Smooth muscle cell (in vitro differentiated cells): ENCODE results near the gene KSR2. TPM values are rescaled to one million over a fixed set of nuclear protein-coding genes. Genes with fewer than 3 reads are reported as not detected.

Experiments
- DNase-seq: peaks from one replicate; lab custom pipeline; 2025; ENCODE audit not compliant: unreplicated experiment; lab: John Stamatoyannopoulos, UW
- H2AFZ ChIP-seq: fragments of 200-600 bp; sonication (generic); 2 replicates; pipeline ENCODE4 v1.6.0; 2016; ENCODE audit warnings: antibody characterized with exemption, low read depth, mild to moderate bottlenecking
- H3F3A ChIP-seq: fragments of 200-600 bp; sonication (generic); 2 replicates; pipeline ENCODE4 v1.6.0; 2017; ENCODE audit warnings: antibody characterized with exemption, low read depth
- H3K27ac ChIP-seq: fragments of 200-600 bp; sonication (generic); 2 replicates; pipeline ENCODE4 v1.5.1; 2016; ENCODE audit warnings: low read depth, mild to moderate bottlenecking
- H3K27me3 ChIP-seq: fragments of 200-600 bp; sonication (generic); 2 replicates; pipeline ENCODE4 v1.6.1; 2016; ENCODE audit warnings: low read depth, mild to moderate bottlenecking
- H3K36me3 ChIP-seq: fragments of 200-600 bp; sonication (generic); 2 replicates; pipeline ENCODE4 v1.5.1; 2016; ENCODE audit warnings: low read depth
- H3K4me1 ChIP-seq: fragments of 200-600 bp; sonication (generic); 2 replicates; pipeline ENCODE4 v1.5.1; 2016; ENCODE audit warnings: low read depth
- H3K4me2 ChIP-seq: fragments of 200-600 bp; sonication (generic); 2 replicates; pipeline ENCODE4 v1.6.0; 2016; ENCODE audit warnings: mild to moderate bottlenecking
- H3K4me3 ChIP-seq: fragments of 200-600 bp; sonication (generic); 2 replicates; pipeline ENCODE4 v1.5.1; 2016; ENCODE audit warnings: mild to moderate bottlenecking
- H3K79me2 ChIP-seq: fragments of 200-600 bp; sonication (generic); 2 replicates; pipeline ENCODE4 v1.6.0; 2016; ENCODE audit warnings: low read depth, mild to moderate bottlenecking
- H3K9ac ChIP-seq: fragments of 200-600 bp; sonication (generic); 2 replicates; pipeline ENCODE4 v1.6.0; 2016; ENCODE audit warnings: low read depth
- H3K9me3 ChIP-seq: fragments of 200-600 bp; sonication (generic); replicated peaks from 2 replicates; pipeline ENCODE4 v1.5.1; 2016; ENCODE audit warnings: low read depth
- H4K20me1 ChIP-seq: fragments of 200-600 bp; sonication (generic); 2 replicates; pipeline ENCODE4 v1.6.0; 2016; ENCODE audit warnings: low read depth
- WGBS: methylation state at CpG from one replicate; pipeline ENCODE4 v1.1.7; 2016; ENCODE audit warnings: low lambda C conversion rate; 5-methylcytosine and 5-hydroxymethylcytosine counted together
- polyA plus RNA-seq: library from polyadenylated mRNA; unstranded; fragments of >200 nt; fragmentation: Nextera tagmentation; extraction: Ambion mirVana; gene quantifications from 2 replicates; pipeline ENCODE4 v1.2.1, GENCODE V29; 2016
- total RNA-seq: library from RNA; depleted of rRNA; stranded (reverse); fragments of >200 nt; gene quantifications from 2 replicates; pipeline ENCODE4 v1.2.3, GENCODE V29; 2014
- TF ChIP-seq, protein P1 (sequence below): fragments of 200-600 bp; sonication (generic); IDR thresholded peaks from 2 replicates; pipeline ENCODE4 v1.5.1; 2017; ENCODE audit warnings: borderline replicate concordance, mild to moderate bottlenecking, antibody characterized with exemption; ENCODE audit not compliant: insufficient read depth, poor library complexity, severe bottlenecking

The KSR2 gene
- total and polyA plus RNA-seq, 2 experiments from 2014 or later: 0.04 TPM; not detected in 1

DNA sequence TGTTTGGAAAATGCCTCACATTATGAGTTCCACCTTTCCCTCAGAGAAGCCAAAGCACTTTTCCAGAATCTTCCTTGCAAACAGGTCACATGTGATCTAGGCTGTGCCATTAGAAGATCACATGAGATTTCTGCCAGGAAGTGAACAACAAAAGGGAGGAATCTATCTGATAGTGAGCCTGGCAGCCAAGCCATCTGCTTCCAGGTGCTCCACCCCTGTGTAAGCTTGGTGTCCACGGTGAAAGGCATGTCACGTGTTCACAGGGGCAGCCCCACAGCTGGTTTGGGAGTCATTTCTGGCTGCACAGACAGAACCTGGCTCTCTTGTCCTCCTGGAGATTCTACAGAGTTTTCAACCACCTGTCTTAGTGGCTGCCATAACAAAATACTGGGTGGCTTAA lies 3.5 kb upstream of the KSR2 start:
- peaks cover 4% of the 10 kb centered on the region for H3K4me1 ChIP-seq
- H3K4me2 ChIP-seq: no peak overlapping the region
- no peak overlapping the region for H3K9ac ChIP-seq
- no peaks in the 10 kb centered on the region for H3K79me2 ChIP-seq
- WGBS: 72% methylated on average over 2 of the region's 2 CpGs
- peaks cover 32% of the 10 kb centered on the region for H3K27me3 ChIP-seq
- no peak overlapping the region for H3K4me3 ChIP-seq
- TF ChIP-seq, protein P1, sequence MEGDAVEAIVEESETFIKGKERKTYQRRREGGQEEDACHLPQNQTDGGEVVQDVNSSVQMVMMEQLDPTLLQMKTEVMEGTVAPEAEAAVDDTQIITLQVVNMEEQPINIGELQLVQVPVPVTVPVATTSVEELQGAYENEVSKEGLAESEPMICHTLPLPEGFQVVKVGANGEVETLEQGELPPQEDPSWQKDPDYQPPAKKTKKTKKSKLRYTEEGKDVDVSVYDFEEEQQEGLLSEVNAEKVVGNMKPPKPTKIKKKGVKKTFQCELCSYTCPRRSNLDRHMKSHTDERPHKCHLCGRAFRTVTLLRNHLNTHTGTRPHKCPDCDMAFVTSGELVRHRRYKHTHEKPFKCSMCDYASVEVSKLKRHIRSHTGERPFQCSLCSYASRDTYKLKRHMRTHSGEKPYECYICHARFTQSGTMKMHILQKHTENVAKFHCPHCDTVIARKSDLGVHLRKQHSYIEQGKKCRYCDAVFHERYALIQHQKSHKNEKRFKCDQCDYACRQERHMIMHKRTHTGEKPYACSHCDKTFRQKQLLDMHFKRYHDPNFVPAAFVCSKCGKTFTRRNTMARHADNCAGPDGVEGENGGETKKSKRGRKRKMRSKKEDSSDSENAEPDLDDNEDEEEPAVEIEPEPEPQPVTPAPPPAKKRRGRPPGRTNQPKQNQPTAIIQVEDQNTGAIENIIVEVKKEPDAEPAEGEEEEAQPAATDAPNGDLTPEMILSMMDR: no peak
- no peak overlapping the region for H3K27ac ChIP-seq
- no peaks in the 10 kb centered on the region for H3F3A ChIP-seq
- H2AFZ ChIP-seq: no peak overlapping the region
- H4K20me1 ChIP-seq: no peaks in the 10 kb centered on the region
- H3K36me3 ChIP-seq: no peaks in the 10 kb centered on the region
- H3K9me3 ChIP-seq: no peaks in the 10 kb centered on the region
- no peak for DNase-seq

DNA sequence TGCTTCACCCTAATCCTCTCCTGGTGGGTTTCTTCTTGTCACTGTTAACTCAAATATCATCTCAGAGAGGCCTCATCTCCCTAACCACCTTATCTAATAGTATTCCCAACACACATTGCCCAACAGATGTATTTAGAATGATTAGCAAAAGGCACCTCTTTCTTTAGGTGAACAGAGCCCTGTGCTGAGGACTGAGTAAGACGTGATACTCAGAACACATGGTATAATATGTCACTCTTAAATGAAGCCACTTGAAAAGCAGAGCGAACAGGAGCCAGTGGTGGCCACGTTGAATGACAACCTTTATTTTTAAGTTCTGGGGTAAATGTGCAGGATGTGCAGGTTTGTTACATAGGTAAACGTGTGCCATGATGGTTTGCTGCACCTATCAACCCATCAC lies 1.5 kb upstream of the KSR2 start:
- no peak overlapping the region for H2AFZ ChIP-seq
- no peak for DNase-seq
- H3K36me3 ChIP-seq: no peaks in the 10 kb centered on the region
- no peak overlapping the region for H3K27ac ChIP-seq
- H4K20me1 ChIP-seq: no peaks in the 10 kb centered on the region
- no peak overlapping the region for H3K4me2 ChIP-seq
- no peaks in the 10 kb centered on the region for H3K79me2 ChIP-seq
- H3F3A ChIP-seq: no peaks in the 10 kb centered on the region
- no peak overlapping the region for H3K9ac ChIP-seq
- TF ChIP-seq, protein P1: no peak
- 89% methylated on average over 4 of the region's 4 CpGs for WGBS
- peaks cover 51% of the 10 kb centered on the region for H3K27me3 ChIP-seq
- peaks cover 4% of the 10 kb centered on the region for H3K4me1 ChIP-seq
- H3K4me3 ChIP-seq: no peak overlapping the region
- no peaks in the 10 kb centered on the region for H3K9me3 ChIP-seq

DNA sequence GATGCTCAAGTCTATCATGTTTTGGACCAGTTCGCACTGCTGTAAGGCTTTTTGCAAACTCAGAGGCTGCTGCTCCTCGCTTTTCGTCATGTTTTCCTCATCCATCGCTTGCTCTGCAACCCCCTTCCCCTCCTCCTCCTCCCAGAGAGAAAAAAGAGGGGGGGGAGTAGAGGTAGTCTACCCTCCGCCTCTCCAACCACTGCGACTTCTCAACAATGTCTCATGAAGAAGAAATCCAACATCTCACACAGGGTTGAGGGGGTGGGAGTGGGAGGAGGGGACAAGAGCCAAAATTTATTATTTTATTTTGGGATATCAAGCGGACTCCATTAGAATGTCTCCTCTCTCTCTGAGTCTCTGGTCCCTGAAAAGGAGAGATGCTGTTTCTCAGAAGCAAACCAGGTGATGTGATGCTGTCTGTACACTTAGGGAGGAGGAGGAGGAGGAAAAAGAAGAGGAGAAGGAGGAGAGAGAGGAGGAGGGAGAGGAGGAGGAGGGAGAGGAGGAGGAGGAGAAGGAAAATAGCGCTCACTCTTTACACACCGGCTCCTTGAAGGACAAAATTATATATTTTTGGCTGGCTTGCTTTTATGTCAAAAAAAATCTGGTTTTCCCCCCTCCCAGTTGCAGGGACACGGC lies 520 bp downstream of the KSR2 start:
- Histone ChIP-seq H3K4me1 (peaks cover 4% of the 10 kb centered on the region), H3K27me3 (peaks cover 59% of the 10 kb centered on the region), H3F3A (no peaks in the 10 kb centered on the region), H4K20me1 (no peaks in the 10 kb centered on the region), H3K9me3 (no peaks in the 10 kb centered on the region), H3K36me3 (no peaks in the 10 kb centered on the region), H3K79me2 (no peaks in the 10 kb centered on the region), H2AFZ (peak overlapping the region; percentile 72), H3K4me2 (peak overlapping the region; percentile 92), H3K9ac (no peak overlapping the region), H3K4me3 (peak overlapping the region; percentile 58), H3K27ac (no peak overlapping the region)
- DNase-seq: no peak
- TF ChIP-seq, protein P1: no peak
- WGBS: 4% methylated on average over 10 of the region's 10 CpGs

DNA sequence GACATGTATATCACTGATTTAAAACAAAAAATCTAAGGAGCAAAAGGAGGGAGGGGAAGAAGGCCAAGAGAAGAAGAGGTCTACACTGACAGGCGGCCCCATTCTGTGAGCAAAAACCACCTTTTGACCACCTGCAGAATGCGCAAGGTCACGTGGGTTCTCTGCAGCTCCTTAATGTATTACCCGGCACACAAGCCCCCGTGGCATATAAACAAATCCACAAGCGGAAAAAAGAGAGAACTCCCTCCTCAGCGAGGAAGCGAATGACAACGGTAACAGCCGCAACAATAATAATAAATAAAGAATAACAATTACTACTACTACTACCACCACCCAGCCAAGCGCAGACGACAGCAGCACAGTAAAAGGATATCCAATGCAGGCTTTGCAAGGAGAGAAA lies 1.3 kb downstream of the KSR2 start:
- H3K27ac ChIP-seq: no peak overlapping the region
- no peaks in the 10 kb centered on the region for H3K9me3 ChIP-seq
- TF ChIP-seq, protein P1: no peak
- no peak for DNase-seq
- no peaks in the 10 kb centered on the region for H4K20me1 ChIP-seq
- no peak overlapping the region for H3K4me2 ChIP-seq
- no peak overlapping the region for H3K4me3 ChIP-seq
- no peaks in the 10 kb centered on the region for H3K36me3 ChIP-seq
- H3F3A ChIP-seq: no peaks in the 10 kb centered on the region
- H3K4me1 ChIP-seq: peaks cover 4% of the 10 kb centered on the region
- no peak overlapping the region for H3K9ac ChIP-seq
- no peaks in the 10 kb centered on the region for H3K79me2 ChIP-seq
- no peak overlapping the region for H2AFZ ChIP-seq
- peaks cover 59% of the 10 kb centered on the region for H3K27me3 ChIP-seq
- 24% methylated on average over 12 of the region's 12 CpGs for WGBS
